K562 (cell line): ENCODE measurements around the gene EDEM2. TPM values are rescaled to one million over a fixed set of nuclear protein-coding genes. Genes with fewer than 3 reads are reported as not detected.

ENCODE experiments used
- ATAC-seq: fragments of 200-7000 bp; cut with Tn5 transposase; 3 replicates; pipeline ENCODE4 v1.9.1; 2020; ENCODE audit warnings: moderate library complexity
- BruUV-seq: library from RNA; stranded (reverse); fragments of 400-500 nt; replicated peaks from 2 replicates; lab custom pipeline; 2021; lab: Mats Ljungman, UMichigan
- CTCF ChIA-PET: fragments of 300-600 bp; formaldehyde crosslinking; extraction: SDS; loops from one replicate; lab custom pipeline; 2021; ENCODE audit warnings: low intra/inter-chr PET ratio; lab: Yijun Ruan, JAX
- POLR2A ChIA-PET: fragments of 300-600, 350-650 bp; sonication (Branson Sonifier 250); formaldehyde crosslinking; extraction: SDS; loops from one replicate; lab custom pipeline; 2021; ENCODE audit warnings: antibody characterized with exemption, inconsistent platforms; lab: Yijun Ruan, JAX
- DNase-seq, 4 experiments: peaks; one replicate each; pipeline versions ENCODE4 v3.0.0 to v3.0.0-alpha.2; 2011 to 2018; ENCODE audit warnings: low spot score in 3 of 4, mixed read lengths in 3 of 4; ENCODE audit errors: extremely low read depth in 1 of 4
- FAIRE-seq: peaks from 2 replicates; lab custom pipeline; 2011; peaks lifted over from hg19 to GRCh38; lab: Jason Lieb, UNC
- H2AFZ ChIP-seq: 2 replicates; pipeline ENCODE4 v1.6.0; 2011; ENCODE audit warnings: low read depth, low read length, control low read depth, inconsistent platforms
- H3K27ac ChIP-seq: fragments of 200-600 bp; 3 replicates; pipeline ENCODE4 v1.8.0; 2011; ENCODE audit warnings: low read depth, mild to moderate bottlenecking, control low read depth, inconsistent platforms, low read length, moderate library complexity, mixed read lengths; ENCODE audit errors: extremely low read depth
- H3K27me3 ChIP-seq, 2 experiments: fragments of 300-600 bp in 1 of 2; 2 replicates in 1 of 2; 3 replicates in 1 of 2; pipeline versions ENCODE4 v1.6.0 to v1.8.0; 2011; ENCODE audit warnings: inconsistent platforms in 2 of 2, low read length in 2 of 2, mild to moderate bottlenecking in 1 of 2, mixed read lengths in 1 of 2, moderate library complexity in 1 of 2; ENCODE audit not compliant: control insufficient read depth in 2 of 2, insufficient read depth in 2 of 2
- H3K36me3 ChIP-seq: fragments of 300-600 bp; 3 replicates; pipeline ENCODE4 v1.8.0; 2011; ENCODE audit warnings: mild to moderate bottlenecking, low read length, inconsistent platforms; ENCODE audit not compliant: control insufficient read depth, insufficient read depth
- H3K4me1 ChIP-seq, 2 experiments: fragments of 200-600 bp in 1 of 2; replicated peaks in 1 of 2; 2 replicates in 1 of 2; 3 replicates in 1 of 2; pipeline versions ENCODE4 v1.5.1 to v1.8.0; 2011; ENCODE audit warnings: inconsistent platforms in 2 of 2, low read length in 2 of 2, mild to moderate bottlenecking in 1 of 2, mixed read lengths in 1 of 2, moderate library complexity in 1 of 2; ENCODE audit not compliant: control insufficient read depth in 2 of 2, insufficient read depth in 2 of 2
- H3K4me2 ChIP-seq: 2 replicates; pipeline ENCODE4 v1.6.1; 2011; ENCODE audit warnings: low read length, control low read depth, inconsistent platforms, mixed read lengths; ENCODE audit not compliant: insufficient read depth
- H3K4me3 ChIP-seq: fragments of 200-600 bp; sonication (generic), shearing (Covaris generic); 2 replicates; pipeline ENCODE4 v1.5.1; 2016; ENCODE audit warnings: control low read depth, inconsistent platforms
- H3K79me2 ChIP-seq: fragments of 200-600 bp; 3 replicates; pipeline ENCODE4 v1.8.0; 2011; ENCODE audit warnings: low read length, inconsistent platforms; ENCODE audit not compliant: control insufficient read depth, insufficient read depth
- H3K9ac ChIP-seq, 2 experiments: 2 replicates each; pipeline versions ENCODE4 v1.6.0 to v1.6.1; 2011; ENCODE audit warnings: low read depth in 2 of 2, low read length in 2 of 2, control low read depth in 1 of 2, inconsistent platforms in 1 of 2, mild to moderate bottlenecking in 1 of 2, mixed read lengths in 1 of 2; ENCODE audit not compliant: insufficient read depth in 1 of 2
- H3K9me1 ChIP-seq: one replicate; pipeline ENCODE4 v1.6.0; 2011; ENCODE audit warnings: inconsistent platforms, mild to moderate bottlenecking, low read length, moderate library complexity; ENCODE audit not compliant: control insufficient read depth, insufficient read depth
- H3K9me3 ChIP-seq: replicated peaks from 2 replicates; pipeline ENCODE4 v1.5.1; 2011; ENCODE audit warnings: low read depth, low read length, inconsistent platforms; ENCODE audit not compliant: control insufficient read depth, insufficient read depth
- H4K20me1 ChIP-seq: replicated peaks from 2 replicates; pipeline ENCODE4 v1.6.1; 2011; ENCODE audit warnings: low read length, inconsistent platforms, mixed read lengths; ENCODE audit not compliant: control insufficient read depth, insufficient read depth
- ATF1 ChIP-seq, 2 experiments: fragments of 450-650 bp in 1 of 2; IDR thresholded peaks; 2 replicates each; pipeline ENCODE4 v1.6.1; 2016; ENCODE audit warnings: missing compliant biosample characterization in 1 of 2, missing genetic modification characterization in 1 of 2
- BRCA1 ChIP-seq, 2 experiments: fragments of 450-650 bp in 1 of 2; sonication (generic) in 1 of 2; formaldehyde crosslinking in 1 of 2; IDR thresholded peaks; 2 replicates each; pipeline versions ENCODE4 v1.5.0 to v1.6.1; 2017 to 2020; ENCODE audit warnings: mild to moderate bottlenecking in 1 of 2, missing genetic modification reagents in 1 of 2
- ERF ChIP-seq: fragments of 450-650 bp; formaldehyde crosslinking; IDR thresholded peaks from 2 replicates; pipeline ENCODE4 v1.4.0; 2020; ENCODE audit warnings: mild to moderate bottlenecking, mixed read lengths
- ETV6 ChIP-seq, 3 experiments: fragments of 150-350 bp in 1 of 3; sonication (generic) in 1 of 3; formaldehyde crosslinking in 1 of 3; IDR thresholded peaks; 2 replicates each; pipeline versions ENCODE4 v1.6.1 to v1.8.0; 2014 to 2022; ENCODE audit warnings: borderline replicate concordance in 2 of 3, low read depth in 2 of 3, antibody characterized with exemption in 1 of 3, low read length in 1 of 3, mild to moderate bottlenecking in 1 of 3, missing genetic modification reagents in 1 of 3
- FIP1L1 ChIP-seq: fragments of 200-400 bp; formaldehyde crosslinking; IDR thresholded peaks from 2 replicates; pipeline ENCODE4 v1.6.1; 2018; ENCODE audit warnings: mild to moderate bottlenecking, low read depth, low read length; ENCODE audit not compliant: poor library complexity, severe bottlenecking
- GABPA ChIP-seq: fragments of 200-800 bp; sonication (Bioruptor generic); conservative IDR thresholded peaks from 2 replicates; pipeline ENCODE4 v1.6.1; 2016; ENCODE audit warnings: low read depth, missing genetic modification characterization, missing compliant biosample characterization
- HDAC8 ChIP-seq: fragments of 450-650 bp; IDR thresholded peaks from 2 replicates; pipeline ENCODE4 v1.6.1; 2016; ENCODE audit warnings: mild to moderate bottlenecking, missing genetic modification characterization, moderate library complexity, missing compliant biosample characterization
- MYC ChIP-seq, 2 experiments: fragments of 250-450 bp in 1 of 2; sonication (Bioruptor Pico) in 1 of 2; IDR thresholded peaks; 2 replicates each; pipeline versions ENCODE4 v1.5.1 to v1.6.1; 2012 to 2021; ENCODE audit warnings: low read depth in 2 of 2, borderline replicate concordance in 1 of 2, improper control_type of control experiment in 1 of 2, low read length in 1 of 2, mild to moderate bottlenecking in 1 of 2, moderate library complexity in 1 of 2
- PTTG1 ChIP-seq: fragments of 450-650 bp; IDR thresholded peaks from 2 replicates; pipeline ENCODE4 v1.6.1; 2016; ENCODE audit warnings: low read depth, mild to moderate bottlenecking, missing genetic modification characterization, missing compliant biosample characterization
- RUNX1 ChIP-seq: sonication (generic); IDR thresholded peaks from 2 replicates; pipeline ENCODE4 v1.6.1; 2016; ENCODE audit warnings: antibody characterized with exemption, low read depth
- SMAD2 ChIP-seq: fragments of 150-350 bp; IDR thresholded peaks from 2 replicates; pipeline ENCODE4 v1.6.1; 2014; ENCODE audit warnings: low read depth, mild to moderate bottlenecking, low read length
- TEAD1 ChIP-seq, 2 experiments: fragments of 450-650 bp in 1 of 2; sonication (generic) in 1 of 2; formaldehyde crosslinking; IDR thresholded peaks; 2 replicates each; pipeline versions ENCODE4 v1.4.0 to v1.8.0; 2020 to 2022; ENCODE audit warnings: mild to moderate bottlenecking in 2 of 2, missing genetic modification reagents in 1 of 2
- ZBTB17 ChIP-seq: fragments of 450-650 bp; formaldehyde crosslinking; IDR thresholded peaks from 2 replicates; pipeline ENCODE4 v1.4.0; 2020; ENCODE audit warnings: mild to moderate bottlenecking
- ZNF282 ChIP-seq: sonication (generic); formaldehyde crosslinking; IDR thresholded peaks from 2 replicates; pipeline ENCODE4 v1.8.1; 2023; ENCODE audit warnings: missing genetic modification reagents
- ZNF324 ChIP-seq: fragments of 250-450 bp; sonication (Bioruptor Pico); IDR thresholded peaks from 2 replicates; pipeline ENCODE4 v1.4.0; 2020; ENCODE audit warnings: mild to moderate bottlenecking
- ZNF347 ChIP-seq: fragments of 450-650 bp; formaldehyde crosslinking; IDR thresholded peaks from 2 replicates; pipeline ENCODE4 v1.4.0; 2020; ENCODE audit warnings: low read depth, mild to moderate bottlenecking, moderate library complexity
- WGBS: fragments of 100-300 bp; shearing (Covaris generic); methylation state at CpG from one replicate; pipeline ENCODE4 v1.1.6; 2016; ENCODE audit warnings: low coverage, mixed read lengths; ENCODE audit not compliant: insufficient coverage; ENCODE audit errors: missing lambda C conversion rate; 5-methylcytosine and 5-hydroxymethylcytosine counted together
- in situ Hi-C: fragments of 300-500 bp; cut with MboI; formaldehyde crosslinking; loops from 4 replicates; pipeline ENCODE4 v1.15.0; 2018; ENCODE audit warnings: inconsistent platforms, mixed read lengths
- intact Hi-C: fragments of 100-400 bp; cut with micrococcal nuclease; formaldehyde crosslinking; loops from 2 replicates; pipeline ENCODE4 v1.14.2; 2022
- polyA plus RNA-seq, 8 experiments: library from polyadenylated mRNA; depleted of rRNA in 4 of 8; stranded (reverse) in 5 of 8; unstranded in 3 of 8; fragments of >200 nt; fragmentation: Nextera tagmentation in 2 of 8; fragmentation: Illumina TruSeq in 1 of 8; extraction: Ambion mirVana in 2 of 8; extraction: Trizol in 1 of 8; gene quantifications; 2 replicates each; pipeline versions ENCODE4 v1.2.1 to v1.2.3, GENCODE V29; 2011 to 2014; ENCODE audit warnings: inconsistent platforms in 1 of 8, missing spikeins in 1 of 8
- total RNA-seq, 7 experiments: library from RNA; depleted of rRNA in 6 of 7; stranded (reverse); fragments of >200 nt in 6 of 7; fragmentation: Illumina TruSeq in 2 of 7; extraction: Trizol in 2 of 7; gene quantifications; 2 replicates each; pipeline versions ENCODE4 v1.2.1 to v1.2.3, GENCODE V29; 2011 to 2021; ENCODE audit warnings: low replicate concordance in 1 of 7
- TF ChIP-seq, protein P1 (sequence below): fragments of 250-450 bp; sonication (Bioruptor Pico); IDR thresholded peaks from 2 replicates; pipeline ENCODE4 v1.8.0; 2021; ENCODE audit warnings: borderline replicate concordance, mild to moderate bottlenecking, moderate library complexity; ENCODE audit not compliant: poor library complexity, severe bottlenecking
- TF ChIP-seq, protein P2 (sequence below): sonication (generic); formaldehyde crosslinking; IDR thresholded peaks from 2 replicates; pipeline ENCODE4 v1.8.0; 2022; ENCODE audit warnings: missing genetic modification reagents, mild to moderate bottlenecking, borderline replicate concordance

The EDEM2 gene
- total and polyA plus RNA-seq, 9 of the 15 experiments (the other 6 are each of a cell fraction or from before 2014, with no cell fraction given) = 6.9 to 11.0 (median 9.7) TPM

DNA sequence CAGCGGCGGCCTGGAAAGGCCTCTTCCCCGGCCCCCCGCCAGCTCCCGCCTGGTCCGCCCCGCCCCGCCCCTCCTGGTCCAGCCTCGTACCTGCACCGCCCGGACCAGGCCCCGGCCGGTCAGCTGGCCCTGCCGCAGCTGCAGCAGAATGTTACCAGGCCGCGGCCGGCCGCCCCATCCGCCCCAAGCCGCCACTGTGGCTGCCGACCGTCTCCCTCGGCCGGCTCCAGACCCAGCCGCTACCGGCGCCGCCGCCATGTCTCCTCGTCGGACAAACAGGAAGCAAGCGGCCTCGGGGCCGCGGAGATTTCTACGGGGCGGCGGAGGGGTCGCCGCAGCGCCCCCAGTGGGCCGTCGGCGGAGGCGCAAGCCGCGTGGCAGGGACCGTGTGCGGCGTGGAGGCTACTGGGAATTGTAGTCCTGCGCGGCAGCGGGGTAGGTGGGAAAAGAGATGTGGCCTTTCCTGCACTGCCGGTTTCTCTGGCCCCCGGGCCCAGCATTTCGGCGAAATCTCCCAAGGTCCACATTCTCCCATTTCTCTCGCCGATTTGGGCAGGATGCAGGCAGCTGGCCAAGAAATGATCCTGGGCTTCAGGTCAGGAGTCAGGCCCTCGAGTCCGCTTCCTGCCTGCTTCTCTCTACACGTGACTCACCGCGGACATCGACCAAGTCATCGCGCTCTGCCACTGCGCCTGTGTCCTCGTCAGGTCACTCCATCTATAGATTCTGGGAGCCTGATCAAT, 54.4 kb downstream of the EDEM2 start, which contains the start of gene TRPC4AP:
Gene TRPC4AP (minus strand): TSS at position 284 of the 743 bp plus-strand sequence. CDS start 26 bp downstream, at position 258.
- Histone ChIP-seq H3K9ac (peak within 1 kb of the TSS; percentile 92 to 95), H4K20me1 (no peaks in the 10 kb centered on the region), H3K4me1 (peaks cover 15 to 18% of the 10 kb centered on the region in 2 experiments), H3K79me2 (peaks cover 47% of the 10 kb centered on the region), H3K27ac (peak within 1 kb of the TSS; percentile 93), H3K9me3 (no peaks in the 10 kb centered on the region; the same call in 1 of the 2 replicates), H3K27me3 (no peaks in the 10 kb centered on the region), H2AFZ (peak within 1 kb of the TSS; percentile 96), H3K4me2 (peak within 1 kb of the TSS; percentile 85), H3K9me1 (no peaks in the 10 kb centered on the region), H3K36me3 (peaks cover 10% of the 10 kb centered on the region; the same call in 2 of the 3 replicates), H3K4me3 (peak within 1 kb of the TSS; percentile 92)
- CTCF ChIA-PET = no interaction called here
- BruUV-seq = no TSS peak
- ATAC-seq (peak; percentile 92), FAIRE-seq (peak; percentile 68), DNase-seq (peak; percentile 88 to 94 (median 88))
- WGBS = 1% methylated on average over 49 of the region's 69 CpGs
- intact Hi-C loops (loop anchor here (1.0 to 2.0 kb wide), 2 partner anchors 54 to 218 kb away; partner anchors contain the start of gene EDEM2), in situ Hi-C loops (no loop called here)
- POLR2A ChIA-PET = interaction anchor here (0.6 to 1.1 kb wide), 4 partner anchors 23 to 925 kb away, joined by 3 read pairs; no protein-coding TSS in a partner anchor
- TF ChIP-seq RUNX1 (no peak), MYC (IDR thresholded peaks at IDR 0.05; ENCODE audit: low read depth, low read length) (peak; percentile 99), MYC (CRISPR knock-in tag; IDR thresholded peaks at IDR 0.05; ENCODE audit: borderline replicate concordance, low read depth) (peak; percentile 97), HDAC8 (tag) (peak; percentile 84), ZNF282 (CRISPR knock-in tag) (no peak), BRCA1 (IDR thresholded peaks at IDR 0.05) (no peak), BRCA1 (CRISPR knock-in tag; IDR thresholded peaks at IDR 0.05) (no peak), ATF1 (CRISPR knock-in tag; IDR thresholded peaks at IDR 0.05) (peak; percentile 34; the same call in 1 of the 2 replicates), ATF1 (tag; IDR thresholded peaks at IDR 0.05) (peak; percentile 91), TEAD1 (CRISPR knock-in tag; IDR thresholded peaks at IDR 0.05) (peak in 1 of 2 experiments; percentile 17; a peak in 2 of 4 replicates), ETV6 (IDR thresholded peaks at IDR 0.05; ENCODE audit: borderline replicate concordance in 1 of 2, low read depth in 2 of 2, low read length in 1 of 2) (no peak), ETV6 (CRISPR knock-in tag; IDR thresholded peaks at IDR 0.05; ENCODE audit: borderline replicate concordance) (peak; percentile 87; the same call in 1 of the 2 replicates), GABPA (tag) (peak; percentile 84), PTTG1 (tag) (no peak), SMAD2 (no peak), ZNF347 (no peak), ZBTB17 (0 out of 2 replicates have a peak, but pooled peaks have one; percentile 60), ZNF324 (CRISPR knock-in tag) (peak; percentile 13; the same call in 1 of the 2 replicates), ERF (CRISPR knock-in tag) (0 out of 2 replicates have a peak, but pooled peaks have one; percentile 43), FIP1L1 (peak; percentile 90)
- TF ChIP-seq, protein P1, sequence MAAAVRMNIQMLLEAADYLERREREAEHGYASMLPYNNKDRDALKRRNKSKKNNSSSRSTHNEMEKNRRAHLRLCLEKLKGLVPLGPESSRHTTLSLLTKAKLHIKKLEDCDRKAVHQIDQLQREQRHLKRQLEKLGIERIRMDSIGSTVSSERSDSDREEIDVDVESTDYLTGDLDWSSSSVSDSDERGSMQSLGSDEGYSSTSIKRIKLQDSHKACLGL = peak; percentile 27
- TF ChIP-seq, protein P2, sequence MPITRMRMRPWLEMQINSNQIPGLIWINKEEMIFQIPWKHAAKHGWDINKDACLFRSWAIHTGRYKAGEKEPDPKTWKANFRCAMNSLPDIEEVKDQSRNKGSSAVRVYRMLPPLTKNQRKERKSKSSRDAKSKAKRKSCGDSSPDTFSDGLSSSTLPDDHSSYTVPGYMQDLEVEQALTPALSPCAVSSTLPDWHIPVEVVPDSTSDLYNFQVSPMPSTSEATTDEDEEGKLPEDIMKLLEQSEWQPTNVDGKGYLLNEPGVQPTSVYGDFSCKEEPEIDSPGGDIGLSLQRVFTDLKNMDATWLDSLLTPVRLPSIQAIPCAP (CRISPR knock-in tag) = 0 out of 2 replicates have a peak, but pooled peaks have one; percentile 11
